SW480 (cell line): ENCODE results near the gene ZNF608.
A peak's percentile ranks its signal among the peaks of the same experiment; 100 is the strongest.

Experiments
- DNase-seq: peaks from one replicate; pipeline ENCODE4 v3.0.0-alpha.2; 2016; ENCODE audit warnings: low spot score

ZNF608 gene

GRCh38 chr5:124755041-124755440, 8.6 kb upstream of the ZNF608 start:
- DNase-seq: no peak

GRCh38 chr5:124754206-124754927, 7.9 kb upstream of the ZNF608 start:
- no peak for DNase-seq

GRCh38 chr5:124752854-124753720, 6.6 kb upstream of the ZNF608 start:
- no peak for DNase-seq

- DNase-seq: no peak
Observed at GRCh38 chr5:124751031-124751430, 4.6 kb upstream of the ZNF608 start.

GRCh38 chr5:124748687-124749594, 2.5 kb upstream of the ZNF608 start:
- DNase-seq: peak; percentile 100

GRCh38 chr5:124747791-124748686, 1.6 kb upstream of the ZNF608 start:
- DNase-seq: peak; percentile 88

GRCh38 chr5:124746916-124747790, 714 bp upstream of the ZNF608 start:
- DNase-seq: peak; percentile 98

GRCh38 chr5:124745007-124745927, 1.2 kb downstream of the ZNF608 start:
- no peak for DNase-seq

- DNase-seq: peak; percentile 64
Observed at GRCh38 chr5:124744170-124744971, 2.1 kb downstream of the ZNF608 start.

- peak; percentile 75 for DNase-seq
Observed at GRCh38 chr5:124743602-124744169, 2.8 kb downstream of the ZNF608 start.

- peak; percentile 96 for DNase-seq
Observed at GRCh38 chr5:124742983-124743601, 3.3 kb downstream of the ZNF608 start.

- no peak for DNase-seq
Observed at GRCh38 chr5:124742521-124742920, 3.9 kb downstream of the ZNF608 start.

GRCh38 chr5:124741711-124742496, 4.5 kb downstream of the ZNF608 start:
- DNase-seq: peak; percentile 89

- peak; percentile 83 for DNase-seq
Observed at GRCh38 chr5:124740991-124741583, 5.4 kb downstream of the ZNF608 start.

GRCh38 chr5:124740071-124740470, 6.4 kb downstream of the ZNF608 start:
- DNase-seq: no peak

GRCh38 chr5:124739634-124740025, 6.8 kb downstream of the ZNF608 start:
- no peak for DNase-seq
